Activated naive CD8-positive, alpha-beta T cell treated with anti-CD3 and anti-CD28 coated beads, Interleukin-2, amount 10 ng/mL, durations not matched to agents 7 days and 5 days (primary cell): Measurements from ENCODE around the gene RNF113A. TPM values are rescaled to one million over a fixed set of nuclear protein-coding genes. Genes with fewer than 3 reads are reported as not detected.
"Not testable (repeated sequence)": the region's sequence is repeated elsewhere in the genome, so short reads cannot be mapped to it uniquely, and the experiment has no call there.

Experiments
- ATAC-seq: fragments of 150-1000 bp; cut with Tn5 transposase; one replicate; pipeline ENCODE4 v1.10.0; 2021; ENCODE audit warnings: low read depth, moderate library complexity
- POLR2A ChIA-PET: fragments of 350-600 bp; sonication (Branson Sonifier 250); formaldehyde crosslinking; loops from one replicate; lab custom pipeline; 2021; ENCODE audit warnings: antibody characterized with exemption; lab: Charles Lee
- DNase-seq: peaks from one replicate; pipeline ENCODE4 v3.0.0; 2021
- H3K27ac Mint-ChIP-seq: one replicate; pipeline ENCODE4 v1.8.0; 2022; ENCODE audit warnings: mild to moderate bottlenecking, mixed read lengths
- H3K27me3 Mint-ChIP-seq: one replicate; pipeline ENCODE4 v1.8.0; 2022; ENCODE audit warnings: mild to moderate bottlenecking, moderate library complexity, mixed read lengths
- H3K36me3 Mint-ChIP-seq: one replicate; pipeline ENCODE4 v1.8.0; 2021; ENCODE audit warnings: mild to moderate bottlenecking, mixed read lengths
- H3K4me1 Mint-ChIP-seq: one replicate; pipeline ENCODE4 v1.8.0; 2021; ENCODE audit warnings: mixed read lengths
- H3K4me3 Mint-ChIP-seq: one replicate; pipeline ENCODE4 v1.8.0; 2022; ENCODE audit warnings: mild to moderate bottlenecking, moderate library complexity, mixed read lengths
- H3K9me3 Mint-ChIP-seq: one replicate; pipeline ENCODE4 v1.8.0; 2021; ENCODE audit warnings: mixed read lengths
- total RNA-seq, 2 experiments: library from RNA; stranded (reverse); gene quantifications; one replicate each; pipeline ENCODE4 v1.2.3, GENCODE V29; 2021

Gene RNF113A
- total RNA-seq, 2 experiments from 2014 or later: 36.7 to 37.5 TPM

GRCh38 chrX:119880552-119881437, 9.3 kb upstream of the RNF113A start:
- peak; percentile 85 for ATAC-seq
- Mint-ChIP-seq H3K36me3 (peaks cover 3% of the 10 kb centered on the region), H3K4me1 (peaks cover 13% of the 10 kb centered on the region), H3K27ac (peak overlapping the region; percentile 62), H3K27me3 (no peaks in the 10 kb centered on the region), H3K9me3 (no peaks in the 10 kb centered on the region), H3K4me3 (no peak overlapping the region)
- DNase-seq: peak; percentile 34
- POLR2A ChIA-PET: interaction anchor here (1.3 kb wide), 1 partner anchor 9 kb away, joined by 3 read pairs; the partner anchor contains the start of genes NDUFA1 and RNF113A

- Mint-ChIP-seq H3K27ac (peak overlapping the region; percentile 62), H3K27me3 (no peaks in the 10 kb centered on the region), H3K4me3 (no peak overlapping the region), H3K36me3 (peaks cover 3% of the 10 kb centered on the region), H3K9me3 (no peaks in the 10 kb centered on the region), H3K4me1 (peaks cover 13% of the 10 kb centered on the region)
- POLR2A ChIA-PET: interaction anchor here (1.0 to 1.3 kb wide), 2 partner anchors 9 to 10 kb away, joined by 3 to 7 read pairs; partner anchors contain the start of genes NDUFA1 and RNF113A
- no peak for ATAC-seq
- no peak for DNase-seq
Measured at GRCh38 chrX:119880076-119880475, 8.5 kb upstream of the RNF113A start.

GRCh38 chrX:119878740-119879139, 7.2 kb upstream of the RNF113A start:
- POLR2A ChIA-PET: interaction anchor here (0.6 to 0.8 kb wide), 3 partner anchors 9 to 120 kb away, joined by 3 to 4 read pairs (median 3); partner anchors contain the start of genes RPL39 and SOWAHD
- no peak for DNase-seq
- peaks cover 13% of the 10 kb centered on the region for H3K4me1 Mint-ChIP-seq
- no peak overlapping the region for H3K27ac Mint-ChIP-seq
- H3K4me3 Mint-ChIP-seq: no peak overlapping the region
- H3K27me3 Mint-ChIP-seq: no peaks in the 10 kb centered on the region
- H3K9me3 Mint-ChIP-seq: no peaks in the 10 kb centered on the region
- ATAC-seq: no peak
- H3K36me3 Mint-ChIP-seq: peaks cover 3% of the 10 kb centered on the region

DNA sequence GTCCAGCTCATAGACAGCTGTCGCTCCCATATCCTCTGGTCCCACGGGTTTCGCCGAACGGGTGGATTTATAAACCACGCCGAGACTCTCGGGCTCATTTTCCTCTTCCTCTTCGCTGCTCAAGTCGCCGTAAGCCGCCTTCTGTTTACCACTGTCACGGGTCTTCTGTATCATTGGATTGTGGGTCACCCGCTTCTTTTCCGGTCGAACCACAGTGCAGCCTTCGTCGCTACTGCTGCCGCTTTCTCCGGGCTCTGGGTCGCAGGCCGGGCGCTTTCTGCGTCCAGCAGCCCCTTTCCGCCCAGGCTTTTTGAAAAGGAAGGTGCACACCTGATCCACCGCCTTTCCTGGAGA, 311 bp downstream of the RNF113A start:
- Mint-ChIP-seq H3K27ac (peak overlapping the region; percentile 100), H3K36me3 (peaks cover 2% of the 10 kb centered on the region), H3K4me1 (peaks cover 8% of the 10 kb centered on the region), H3K27me3 (no peaks in the 10 kb centered on the region), H3K9me3 (no peaks in the 10 kb centered on the region), H3K4me3 (peak overlapping the region; percentile 98)
- no peak for DNase-seq
- POLR2A ChIA-PET: interaction anchor here (0.5 to 2.4 kb wide), 11 partner anchors 9 to 389 kb away, joined by 3 to 25 read pairs (median 4); partner anchors contain the start of genes RPL39 and UPF3B
- peak; percentile 46 for ATAC-seq

- Mint-ChIP-seq H3K4me3 (peak overlapping the region; percentile 98), H3K4me1 (peaks cover 8% of the 10 kb centered on the region), H3K27ac (peak overlapping the region; percentile 100), H3K27me3 (no peaks in the 10 kb centered on the region), H3K9me3 (no peaks in the 10 kb centered on the region), H3K36me3 (peaks cover 2% of the 10 kb centered on the region)
- DNase-seq (peak; percentile 39), ATAC-seq (peak; percentile 4)
- POLR2A ChIA-PET: interaction anchor here (0.5 to 2.4 kb wide), 15 partner anchors 9 to 388 kb away, joined by 3 to 25 read pairs (median 4); partner anchors contain the start of genes RPL39 and UPF3B
Measured at GRCh38 chrX:119870626-119871131, 854 bp downstream of the RNF113A start.

GRCh38 chrX:119853444-119853843, 18.1 kb downstream of the RNF113A start:
- Mint-ChIP-seq H3K9me3 (no peaks in the 10 kb centered on the region), H3K36me3 (peaks cover 5% of the 10 kb centered on the region), H3K27ac (no peak overlapping the region), H3K4me3 (peak overlapping the region; percentile 97), H3K27me3 (no peaks in the 10 kb centered on the region), H3K4me1 (peaks cover 7% of the 10 kb centered on the region)
- ATAC-seq (no peak), DNase-seq (no peak)
- POLR2A ChIA-PET: interaction anchor here (0.6 to 1.9 kb wide), 5 partner anchors 12 to 98 kb away, joined by 3 to 16 read pairs (median 4); partner anchors contain the start of genes NDUFA1, RNF113A and RPL39

DNA sequence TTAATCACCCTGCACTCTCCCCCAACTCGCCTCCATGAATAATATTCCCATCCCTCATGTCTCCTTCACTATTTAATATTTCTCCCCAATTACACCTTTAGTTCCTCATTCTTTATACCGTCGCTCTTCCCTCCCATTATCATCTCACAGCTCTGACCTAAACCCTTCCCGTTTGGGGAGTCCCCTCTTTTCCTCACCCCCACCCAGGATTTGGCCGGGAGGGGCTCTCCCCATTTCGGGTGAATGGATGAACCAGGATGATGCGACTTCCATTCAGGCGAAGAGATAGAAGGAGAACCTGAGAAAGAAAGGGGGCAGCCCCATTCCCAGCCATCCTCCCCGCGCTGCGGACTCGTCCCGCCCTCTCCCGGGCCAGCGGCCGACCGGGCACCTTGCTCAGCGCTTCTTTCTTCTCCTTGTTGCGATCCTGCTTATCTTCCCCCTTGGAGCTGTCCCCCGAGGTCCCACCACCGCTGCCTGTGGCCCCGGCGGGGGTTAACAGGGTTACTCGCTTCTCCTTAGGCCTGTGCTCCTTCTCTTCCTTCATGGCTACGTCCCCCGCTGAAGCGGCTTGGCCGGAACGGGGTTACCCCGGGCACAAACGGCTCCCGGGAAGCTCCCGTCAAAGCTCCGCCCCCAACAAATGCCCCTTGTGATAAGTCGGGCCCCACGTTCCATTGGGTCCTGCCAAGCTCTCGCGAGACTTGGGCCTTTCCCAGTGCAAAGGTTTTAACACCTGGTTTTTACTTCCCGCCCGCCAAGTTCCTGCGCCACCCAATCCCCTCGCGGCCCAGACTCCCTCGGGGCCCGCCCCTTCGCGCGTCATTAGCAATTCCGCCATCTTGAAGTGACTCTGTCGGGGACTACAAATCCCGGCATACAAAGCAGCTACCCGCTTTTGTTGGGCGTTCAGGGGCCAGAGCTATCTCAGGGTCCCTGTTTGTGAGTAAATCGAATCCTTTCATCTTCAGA, 18.9 kb downstream of the RNF113A start, which contains the start of gene UPF3B:
TSS of gene UPF3B (minus strand) at position 582 of the 972 bp plus-strand sequence. CDS start at position 547, 35 bp downstream.
- POLR2A ChIA-PET: interaction anchor here (0.6 to 1.9 kb wide), 6 partner anchors 13 to 162 kb away, joined by 3 to 16 read pairs (median 4); partner anchors contain the start of genes NDUFA1, RNF113A and RPL39
- Mint-ChIP-seq H3K27me3 (no peaks in the 10 kb centered on the region), H3K27ac (peak within 1 kb of the TSS; percentile 92), H3K9me3 (no peaks in the 10 kb centered on the region), H3K4me1 (peaks cover 5% of the 10 kb centered on the region), H3K36me3 (peaks cover 7% of the 10 kb centered on the region), H3K4me3 (peak within 1 kb of the TSS; percentile 97)
- ATAC-seq: peak; percentile 96
- peak; percentile 85 for DNase-seq

- peaks cover 2% of the 10 kb centered on the region for H3K4me1 Mint-ChIP-seq
- POLR2A ChIA-PET: interaction anchor here (0.9 to 1.4 kb wide), 2 partner anchors 9 to 42 kb away, joined by 3 read pairs; partner anchors contain the start of gene RPL39
Measured at GRCh38 chrX:119833905-119834304, 37.6 kb downstream of the RNF113A start.

GRCh38 chrX:119828446-119828845, 43.1 kb downstream of the RNF113A start:
- Mint-ChIP-seq H3K4me1 (no peaks in the 10 kb centered on the region), H3K36me3 (peaks cover 18% of the 10 kb centered on the region), H3K9me3 (no peaks in the 10 kb centered on the region), H3K27ac (no peak overlapping the region), H3K4me3 (no peak overlapping the region), H3K27me3 (no peaks in the 10 kb centered on the region)
- ATAC-seq: no peak
- no peak for DNase-seq
- POLR2A ChIA-PET: no interaction called here

More at GRCh38 chrX:119833905-119834304, 37.6 kb downstream of the RNF113A start:
- H3K4me3 Mint-ChIP-seq: no peak overlapping the region
- ATAC-seq (no peak), DNase-seq (no peak)
- H3K36me3 Mint-ChIP-seq: peaks cover 33% of the 10 kb centered on the region
- no peaks in the 10 kb centered on the region for H3K9me3 Mint-ChIP-seq
- no peaks in the 10 kb centered on the region for H3K27me3 Mint-ChIP-seq
- H3K27ac Mint-ChIP-seq: no peak overlapping the region

- ATAC-seq (peak; percentile 28), DNase-seq (no peak)
- no peak overlapping the region for H3K4me3 Mint-ChIP-seq
- no peaks in the 10 kb centered on the region for H3K9me3 Mint-ChIP-seq
- H3K27me3 Mint-ChIP-seq: no peaks in the 10 kb centered on the region
- peak overlapping the region; percentile 16 for H3K27ac Mint-ChIP-seq
- peaks cover 5% of the 10 kb centered on the region for H3K4me1 Mint-ChIP-seq
- POLR2A ChIA-PET: interaction anchor here (1.5 kb wide), 1 partner anchor 35 kb away, joined by 5 read pairs; the partner anchor contains the start of gene RPL39
- H3K36me3 Mint-ChIP-seq: peaks cover 16% of the 10 kb centered on the region
Measured at GRCh38 chrX:119826399-119826959, 45.1 kb downstream of the RNF113A start.

- not testable (repeated sequence) for H3K27me3 Mint-ChIP-seq, ATAC-seq, H3K9me3 Mint-ChIP-seq, H3K4me1 Mint-ChIP-seq, DNase-seq, H3K4me3 Mint-ChIP-seq, H3K36me3 Mint-ChIP-seq, H3K27ac Mint-ChIP-seq
- POLR2A ChIA-PET: interaction anchor here (0.6 kb wide), 1 partner anchor 247 kb away, joined by 3 read pairs; no protein-coding TSS in a partner anchor
Measured at GRCh38 chrX:119824221-119824620, 47.3 kb downstream of the RNF113A start.

DNA sequence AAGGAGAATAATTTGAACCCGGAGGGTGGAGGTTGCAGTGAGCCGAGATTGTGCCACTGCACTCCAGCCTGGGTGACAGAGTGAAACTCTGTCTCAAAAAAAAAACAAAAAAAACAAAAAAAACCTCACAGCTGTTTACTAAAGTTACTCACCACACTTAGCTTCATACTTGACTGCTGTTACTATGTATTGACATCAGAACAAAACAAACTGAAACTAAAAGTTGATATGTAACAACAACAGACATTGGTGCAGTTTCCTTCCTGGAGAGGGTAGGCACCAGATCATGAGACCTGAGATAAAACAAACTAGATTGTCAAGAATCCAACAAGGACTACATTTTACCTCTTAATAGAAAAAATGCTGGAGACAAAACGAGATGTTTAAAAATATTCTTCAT, 49.8 kb downstream of the RNF113A start:
- Mint-ChIP-seq H3K4me3 (peak overlapping the region; percentile 66), H3K27ac (peak overlapping the region; percentile 89)
- not testable (repeated sequence) for H3K4me1 Mint-ChIP-seq, H3K9me3 Mint-ChIP-seq, H3K27me3 Mint-ChIP-seq, DNase-seq, H3K36me3 Mint-ChIP-seq
- POLR2A ChIA-PET: interaction anchor here (0.6 to 3.0 kb wide), 6 partner anchors 30 to 354 kb away, joined by 3 to 13 read pairs (median 4); partner anchors contain the start of genes NKAP, RPL39, SLC25A5 and SOWAHD
- peak; percentile 96 for ATAC-seq
